SJSA1 (cell line): ENCODE results near the gene HOXB4. TPM values are rescaled to one million over a fixed set of nuclear protein-coding genes. Genes with fewer than 3 reads are reported as not detected.
A peak's percentile ranks its signal among the peaks of the same experiment; 100 is the strongest.

ENCODE experiments used
- DNase-seq, 2 experiments: peaks; one replicate each; pipeline ENCODE4 v3.0.0-alpha.2; 2015 to 2020; ENCODE audit warnings: low spot score in 2 of 2, low read depth in 1 of 2
- H3K27ac ChIP-seq: fragments of 250-450 bp; sonication (Bioruptor Pico); 2 replicates; pipeline ENCODE4 v1.5.1; 2020; ENCODE audit warnings: mild to moderate bottlenecking, moderate library complexity
- H3K27me3 ChIP-seq: fragments of 250-450 bp; sonication (Bioruptor Pico); replicated peaks from 2 replicates; pipeline ENCODE4 v1.5.1; 2020; ENCODE audit warnings: mild to moderate bottlenecking, moderate library complexity
- H3K36me3 ChIP-seq: fragments of 250-450 bp; sonication (Bioruptor Pico); 2 replicates; pipeline ENCODE4 v1.5.1; 2020; ENCODE audit warnings: mild to moderate bottlenecking
- H3K4me1 ChIP-seq: fragments of 250-450 bp; sonication (Bioruptor Pico); replicated peaks from 2 replicates; pipeline ENCODE4 v1.6.1; 2021; ENCODE audit warnings: mild to moderate bottlenecking
- H3K4me3 ChIP-seq: fragments of 250-450 bp; sonication (Bioruptor Pico); 2 replicates; pipeline ENCODE4 v1.5.1; 2020; ENCODE audit warnings: mild to moderate bottlenecking
- H3K9me3 ChIP-seq: fragments of 250-450 bp; sonication (Bioruptor Pico); replicated peaks from 2 replicates; pipeline ENCODE4 v1.5.1; 2020; ENCODE audit warnings: mild to moderate bottlenecking
- total RNA-seq: library from RNA; depleted of rRNA; stranded (reverse); fragments of >200 nt; shearing (Covaris generic); gene quantifications from 2 replicates; pipeline ENCODE4 v1.2.3, GENCODE V29; 2014

Gene HOXB4
- total RNA-seq, 1 experiment from 2014 or later: 3.2 TPM

DNA sequence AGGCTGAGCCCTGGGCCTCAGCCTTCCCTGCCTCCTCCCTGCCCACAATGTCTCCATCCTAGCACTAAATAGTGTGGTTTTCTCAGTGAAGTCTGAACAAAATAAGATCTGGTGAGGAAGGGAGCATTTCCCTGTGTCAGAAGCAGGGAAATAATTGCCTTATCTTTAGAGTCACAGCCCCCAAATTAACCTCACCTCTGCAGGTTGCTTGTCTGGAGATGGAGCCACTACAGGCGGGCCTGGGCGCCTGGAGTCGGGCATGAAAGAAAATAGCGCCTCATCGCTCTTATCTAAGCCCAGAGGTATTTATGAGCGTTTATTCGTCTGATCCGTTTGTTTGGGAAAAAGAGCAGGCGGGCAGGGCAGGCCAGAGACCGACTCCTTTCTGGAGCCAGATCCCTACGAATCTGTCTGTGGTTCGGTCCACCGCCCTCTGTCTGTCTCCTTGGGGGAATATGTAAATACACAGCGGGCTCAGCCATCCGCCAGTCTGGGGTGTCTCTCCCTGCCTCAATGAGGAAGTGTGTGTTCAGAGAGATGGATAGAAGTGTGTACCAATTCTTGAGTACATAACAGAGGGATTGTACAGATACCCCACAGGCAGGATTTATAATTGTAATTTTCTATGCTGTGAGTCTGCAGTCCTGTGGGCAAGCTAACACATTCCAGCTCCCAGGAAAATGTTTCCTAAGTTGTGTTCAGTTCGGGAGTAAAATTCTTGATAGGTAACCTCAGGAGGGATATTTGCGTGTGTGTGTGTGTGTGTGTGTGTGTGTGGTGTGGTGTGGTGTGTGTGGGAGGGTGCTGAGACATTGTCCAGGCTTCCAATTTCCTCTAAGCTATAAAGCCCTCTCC is 22.3 kb upstream of the HOXB4 start:
- Histone ChIP-seq H3K4me1 (peaks cover 29% of the 10 kb centered on the region), H3K4me3 (no peak overlapping the region), H3K27ac (no peak overlapping the region), H3K9me3 (no peaks in the 10 kb centered on the region), H3K36me3 (peaks cover 8% of the 10 kb centered on the region), H3K27me3 (peaks cover 22% of the 10 kb centered on the region)
- DNase-seq: no peak

DNA sequence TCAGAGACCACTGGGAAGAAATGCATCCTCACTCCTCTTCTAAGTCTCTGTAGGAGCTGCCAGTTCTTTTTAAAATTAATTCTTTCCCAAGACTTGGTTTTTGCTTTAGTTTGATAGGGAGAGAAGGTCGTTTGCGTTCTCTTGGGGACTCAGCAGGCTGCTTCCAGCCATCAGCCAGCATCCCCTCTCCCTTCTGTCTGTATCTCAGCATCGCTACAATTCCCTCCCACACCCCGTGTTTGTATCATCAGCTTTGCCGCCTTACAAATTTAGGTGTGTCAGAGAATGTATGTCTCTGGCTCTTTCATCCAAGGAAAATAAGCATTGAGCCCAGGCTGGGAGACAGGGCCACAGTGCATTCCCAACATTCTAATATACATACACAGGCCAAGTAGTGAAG is 21.2 kb upstream of the HOXB4 start:
- Histone ChIP-seq H3K4me3 (no peak overlapping the region), H3K36me3 (peaks cover 8% of the 10 kb centered on the region), H3K27ac (no peak overlapping the region), H3K9me3 (no peaks in the 10 kb centered on the region), H3K27me3 (peaks cover 22% of the 10 kb centered on the region), H3K4me1 (peaks cover 25% of the 10 kb centered on the region)
- no peak for DNase-seq

DNA sequence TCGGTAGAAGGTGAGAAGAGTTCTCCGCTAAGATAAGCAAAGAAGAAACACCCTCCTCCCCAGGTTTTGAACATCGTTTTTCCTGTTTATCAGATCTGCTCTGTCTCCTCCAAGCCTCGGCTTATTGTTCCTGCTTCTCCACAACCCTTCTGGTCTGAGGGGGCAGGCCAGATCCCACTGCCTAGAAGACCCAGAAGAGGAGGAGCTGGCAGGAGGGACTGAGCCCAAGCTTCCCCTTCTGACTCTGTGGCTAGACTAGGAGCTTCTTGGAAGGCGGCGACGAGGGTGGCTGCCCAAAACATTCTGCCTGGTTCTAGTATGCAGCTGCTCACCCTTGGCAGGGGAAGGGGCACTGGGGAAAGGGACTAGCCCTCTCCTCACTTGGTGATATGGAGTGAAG is 20.6 kb upstream of the HOXB4 start:
- H3K4me3 ChIP-seq: no peak overlapping the region
- H3K27me3 ChIP-seq: peaks cover 17% of the 10 kb centered on the region
- DNase-seq: no peak
- H3K36me3 ChIP-seq: peaks cover 8% of the 10 kb centered on the region
- no peak overlapping the region for H3K27ac ChIP-seq
- H3K9me3 ChIP-seq: no peaks in the 10 kb centered on the region
- H3K4me1 ChIP-seq: peaks cover 29% of the 10 kb centered on the region

GRCh38 chr17:48597778-48598631 is 19.9 kb upstream of the HOXB4 start:
- H3K4me3 ChIP-seq: peak overlapping the region; percentile 48
- peak in 1 of 2 experiments; percentile 75 for DNase-seq
- no peaks in the 10 kb centered on the region for H3K9me3 ChIP-seq
- H3K27me3 ChIP-seq: peaks cover 13% of the 10 kb centered on the region
- H3K4me1 ChIP-seq: peaks cover 32% of the 10 kb centered on the region
- H3K27ac ChIP-seq: no peak overlapping the region
- H3K36me3 ChIP-seq: peaks cover 11% of the 10 kb centered on the region

GRCh38 chr17:48597528-48597777 is 19.3 kb upstream of the HOXB4 start:
- peaks cover 9% of the 10 kb centered on the region for H3K27me3 ChIP-seq
- no peak overlapping the region for H3K27ac ChIP-seq
- DNase-seq: no peak
- peaks cover 28% of the 10 kb centered on the region for H3K4me1 ChIP-seq
- no peaks in the 10 kb centered on the region for H3K9me3 ChIP-seq
- H3K36me3 ChIP-seq: peaks cover 11% of the 10 kb centered on the region
- peak overlapping the region; percentile 48 for H3K4me3 ChIP-seq

DNA sequence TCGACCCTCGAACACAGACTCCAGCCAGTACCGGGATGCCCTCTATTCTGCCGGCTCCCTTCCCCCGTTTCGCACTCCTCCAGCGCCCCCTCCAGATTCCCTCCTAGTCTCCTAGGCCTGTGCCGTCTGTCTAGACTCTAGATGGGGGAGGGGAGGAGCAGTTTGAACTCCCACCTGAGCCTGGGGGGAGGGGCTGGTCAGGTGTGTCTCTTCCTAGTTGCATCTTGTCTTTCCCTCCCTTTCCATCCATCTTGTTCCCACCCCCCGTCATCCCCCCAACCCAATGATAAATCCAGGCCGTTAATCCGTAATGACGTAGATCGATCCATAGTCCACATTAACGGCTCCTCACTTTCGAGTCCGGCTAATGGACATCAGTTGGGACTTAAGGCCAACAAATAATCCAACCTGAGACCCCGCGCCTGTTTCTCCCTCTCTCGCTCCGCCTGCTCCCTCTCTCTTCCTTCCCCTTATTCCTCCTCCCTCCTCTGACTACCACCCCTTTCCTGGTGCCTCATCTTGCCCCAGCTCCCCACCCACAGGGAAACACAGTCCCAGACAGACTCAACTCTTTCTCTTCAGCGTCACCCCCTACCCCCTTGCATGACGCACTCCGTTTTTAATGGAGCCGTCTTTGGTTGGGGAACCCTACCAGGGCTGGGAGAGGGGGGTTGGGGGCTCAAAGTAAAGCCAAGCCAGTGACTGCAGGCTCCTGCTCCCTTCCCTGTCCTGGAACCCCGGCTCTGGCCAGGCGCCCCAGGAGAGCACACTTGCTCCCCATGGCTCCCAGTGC is 18.8 kb upstream of the HOXB4 start:
- no peak overlapping the region for H3K27ac ChIP-seq
- H3K36me3 ChIP-seq: peaks cover 11% of the 10 kb centered on the region
- DNase-seq: no peak
- peaks cover 7% of the 10 kb centered on the region for H3K27me3 ChIP-seq
- H3K4me1 ChIP-seq: peaks cover 26% of the 10 kb centered on the region
- no peaks in the 10 kb centered on the region for H3K9me3 ChIP-seq
- peak overlapping the region; percentile 48 for H3K4me3 ChIP-seq

GRCh38 chr17:48596000-48596734 is 18.0 kb upstream of the HOXB4 start:
- H3K27me3 ChIP-seq: peaks cover 7% of the 10 kb centered on the region
- H3K4me3 ChIP-seq: no peak overlapping the region
- H3K27ac ChIP-seq: no peak overlapping the region
- no peaks in the 10 kb centered on the region for H3K9me3 ChIP-seq
- peaks cover 11% of the 10 kb centered on the region for H3K36me3 ChIP-seq
- peaks cover 26% of the 10 kb centered on the region for H3K4me1 ChIP-seq
- no peak for DNase-seq

- Histone ChIP-seq H3K27me3 (peaks cover 7% of the 10 kb centered on the region), H3K36me3 (peaks cover 11% of the 10 kb centered on the region), H3K9me3 (no peaks in the 10 kb centered on the region), H3K4me3 (no peak overlapping the region), H3K4me1 (peaks cover 26% of the 10 kb centered on the region), H3K27ac (no peak overlapping the region)
- no peak for DNase-seq
Observed at GRCh38 chr17:48595278-48595999, 17.3 kb upstream of the HOXB4 start.

GRCh38 chr17:48594538-48595277 is 16.6 kb upstream of the HOXB4 start:
- H3K27ac ChIP-seq: no peak overlapping the region
- peaks cover 26% of the 10 kb centered on the region for H3K4me1 ChIP-seq
- peaks cover 7% of the 10 kb centered on the region for H3K27me3 ChIP-seq
- DNase-seq: no peak
- peaks cover 11% of the 10 kb centered on the region for H3K36me3 ChIP-seq
- H3K4me3 ChIP-seq: no peak overlapping the region
- no peaks in the 10 kb centered on the region for H3K9me3 ChIP-seq

DNA sequence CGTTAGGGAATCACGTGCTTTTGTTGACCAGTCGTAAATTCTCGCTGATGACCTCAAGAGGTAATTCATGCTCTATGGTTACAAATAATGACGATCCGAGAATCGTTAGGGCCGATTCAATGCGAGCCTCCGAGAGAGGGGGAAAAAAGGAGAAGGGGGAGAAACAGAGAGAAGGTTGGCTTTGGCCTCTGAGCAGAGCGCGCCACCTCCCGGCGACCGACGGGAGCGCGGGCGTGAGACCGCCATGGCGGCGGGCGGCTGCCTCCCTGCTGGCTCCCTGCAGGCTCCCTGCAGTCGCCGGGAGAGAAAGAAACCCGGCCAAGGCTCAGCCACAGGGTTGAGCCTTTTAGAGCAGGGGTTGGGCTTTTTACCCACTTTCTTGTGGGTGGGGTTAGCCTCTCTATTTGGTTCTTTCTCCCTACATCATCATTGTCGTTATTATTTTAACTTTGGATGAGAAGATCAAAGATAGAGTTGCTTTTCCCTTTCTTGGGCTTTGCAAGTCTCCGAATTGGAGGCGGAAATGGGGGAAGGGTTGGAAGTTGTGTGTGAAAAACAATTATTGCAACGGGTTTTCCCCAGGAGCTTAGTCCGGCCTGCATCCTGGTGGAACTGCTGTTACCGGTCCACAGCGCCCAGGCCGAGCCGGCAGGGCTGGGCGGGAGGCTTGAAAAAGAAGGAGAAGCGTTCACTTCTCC is 15.8 kb upstream of the HOXB4 start:
- peaks cover 26% of the 10 kb centered on the region for H3K4me1 ChIP-seq
- peaks cover 7% of the 10 kb centered on the region for H3K27me3 ChIP-seq
- peak; percentile 79 to 85 for DNase-seq
- peaks cover 11% of the 10 kb centered on the region for H3K36me3 ChIP-seq
- H3K27ac ChIP-seq: no peak overlapping the region
- peak overlapping the region; percentile 24 for H3K4me3 ChIP-seq
- H3K9me3 ChIP-seq: no peaks in the 10 kb centered on the region

GRCh38 chr17:48593126-48593829 is 15.1 kb upstream of the HOXB4 start, which contains the start of gene HOXB5:
Gene HOXB5 (minus strand): TSS chr17:48593779. CDS start chr17:48593682, 97 bp downstream.
- Histone ChIP-seq H3K4me3 (peak within 1 kb of the TSS; percentile 24), H3K27me3 (no peaks in the 10 kb centered on the region; the same call in 1 of the 2 replicates), H3K9me3 (no peaks in the 10 kb centered on the region), H3K36me3 (peaks cover 11% of the 10 kb centered on the region), H3K4me1 (peaks cover 21% of the 10 kb centered on the region), H3K27ac (no peak within 1 kb of the TSS)
- no peak for DNase-seq
